Gastrocnemius medialis (tissue), 4 donors: ENCODE results near the gene SCG5.

Experiments
- CTCF ChIP-seq, 5 experiments: fragments of 450-650 bp in 3 of 5; fragments of 200-600 bp in 2 of 5; sonication (generic) in 2 of 5; IDR thresholded peaks in 4 of 5; conservative IDR thresholded peaks in 1 of 5; 1 replicate in 4 of 5; 2 replicates in 1 of 5; pipeline ENCODE4 v1.5.1; 2016 to 2019; ENCODE audit warnings: antibody characterized with exemption in 5 of 5, mild to moderate bottlenecking in 3 of 5, moderate library complexity in 3 of 5
- POLR2A ChIP-seq, 2 donors: fragments of 450-650 bp; IDR thresholded peaks; one replicate each; pipeline ENCODE4 v1.6.1; 2017; ENCODE audit warnings: antibody characterized with exemption in 2 of 2, mild to moderate bottlenecking in 2 of 2, moderate library complexity in 2 of 2

- TF ChIP-seq CTCF (IDR thresholded peaks at IDR 0.05 in 4 of 5, conservative IDR thresholded peaks at IDR 0.05 in 1 of 5) (no peak), POLR2A (IDR thresholded peaks at IDR 0.05) (no peak)
Observed at GRCh38 chr15:32687556-32687955, 46.0 kb downstream of the SCG5 start.
